H54 (cell line): ENCODE data around the gene NKD1.

ENCODE experiments used
- DNase-seq: peaks from one replicate; pipeline ENCODE4 v3.0.0; 2011; ENCODE audit warnings: low spot score, mixed read lengths; ENCODE audit not compliant: insufficient read length
- FAIRE-seq: peaks from 3 replicates; lab custom pipeline; 2011; peaks lifted over from hg19 to GRCh38; lab: Jason Lieb, UNC
- POLR2A ChIP-seq: IDR thresholded peaks from 2 replicates; pipeline ENCODE4 v1.6.1; 2011; ENCODE audit warnings: low read depth, mild to moderate bottlenecking, low read length

Gene NKD1

GRCh38 chr16:50636753-50637374, 88.7 kb downstream of the NKD1 start:
- TF ChIP-seq POLR2A: no peak
- DNase-seq (no peak), FAIRE-seq (no peak)

- DNase-seq (no peak), FAIRE-seq (no peak)
- no peak for TF ChIP-seq POLR2A
Measured at GRCh38 chr16:50637716-50638602, 89.8 kb downstream of the NKD1 start.

- DNase-seq (no peak), FAIRE-seq (no peak)
- no peak for TF ChIP-seq POLR2A
Measured at GRCh38 chr16:50638816-50639670, 90.8 kb downstream of the NKD1 start.

DNA sequence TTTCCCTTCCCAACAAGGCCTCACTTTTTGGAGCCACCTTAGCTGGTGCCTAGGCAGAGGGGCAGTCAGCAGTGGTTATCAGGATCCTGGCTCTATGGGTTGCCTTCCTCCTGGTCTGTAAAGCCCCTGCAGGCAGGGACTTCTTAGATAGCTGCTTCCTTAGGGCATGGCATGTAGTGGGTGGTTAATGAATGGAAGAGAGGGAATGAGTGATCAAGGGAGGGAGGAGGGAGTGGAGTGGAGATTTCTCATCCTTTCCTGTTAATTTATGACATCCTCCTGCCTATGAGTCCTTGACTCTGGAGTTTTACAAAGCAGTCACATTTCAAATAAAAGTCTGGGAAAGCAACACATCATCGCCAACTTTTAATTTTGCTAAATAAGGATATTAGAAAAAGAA, 92.2 kb downstream of the NKD1 start:
- no peak for DNase-seq
- TF ChIP-seq POLR2A: no peak
- no peak for FAIRE-seq

DNA sequence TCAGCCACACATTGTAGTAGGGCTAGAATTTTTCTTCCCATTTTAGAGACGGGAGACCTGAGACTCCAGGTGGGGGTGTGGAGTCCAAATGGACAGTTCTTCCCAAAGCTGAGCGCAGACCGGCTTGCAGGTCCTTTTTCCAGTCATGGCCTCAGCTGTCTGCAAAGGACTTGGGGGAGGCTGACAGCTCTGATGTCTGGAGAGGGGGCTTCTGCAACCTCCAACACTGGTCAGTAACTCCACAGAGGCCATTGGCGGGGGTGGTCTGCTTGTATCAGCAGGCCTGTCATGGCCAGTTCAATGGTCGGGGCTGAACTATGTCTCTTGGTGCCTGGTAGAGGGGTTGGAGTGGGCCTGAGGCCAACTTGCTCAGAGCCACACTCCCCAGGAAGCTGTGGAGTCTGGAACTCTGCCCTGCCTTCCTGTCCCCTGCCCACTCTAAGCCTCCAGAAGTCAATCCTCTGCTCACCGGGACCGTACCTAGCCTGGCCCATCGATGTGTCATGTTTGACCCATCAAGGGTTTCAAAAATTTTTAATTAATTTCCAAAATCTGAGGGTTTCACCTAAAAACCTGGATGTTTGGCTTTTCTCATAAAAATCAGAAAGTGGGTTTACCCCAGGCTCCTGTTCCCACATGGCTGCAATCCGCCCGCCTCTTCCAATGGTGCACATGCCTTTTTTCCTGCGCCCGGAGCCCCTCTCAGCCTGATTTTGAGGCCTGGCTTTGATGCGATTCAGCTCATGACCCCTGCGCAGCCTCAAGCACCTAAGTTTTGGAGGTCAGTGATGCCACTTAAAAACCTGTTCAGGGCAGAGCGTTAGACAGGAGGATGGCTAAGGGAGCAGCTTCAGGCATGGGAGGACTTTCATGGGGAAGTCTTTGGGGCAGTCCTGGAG, 93.0 kb downstream of the NKD1 start:
- DNase-seq: no peak
- no peak for TF ChIP-seq POLR2A
- no peak for FAIRE-seq

- DNase-seq (no peak), FAIRE-seq (no peak)
- no peak for TF ChIP-seq POLR2A
Measured at GRCh38 chr16:50641818-50642187, 93.6 kb downstream of the NKD1 start.

- no peak for TF ChIP-seq POLR2A
- FAIRE-seq (no peak), DNase-seq (no peak)
Measured at GRCh38 chr16:50642349-50642748, 94.2 kb downstream of the NKD1 start.

DNA sequence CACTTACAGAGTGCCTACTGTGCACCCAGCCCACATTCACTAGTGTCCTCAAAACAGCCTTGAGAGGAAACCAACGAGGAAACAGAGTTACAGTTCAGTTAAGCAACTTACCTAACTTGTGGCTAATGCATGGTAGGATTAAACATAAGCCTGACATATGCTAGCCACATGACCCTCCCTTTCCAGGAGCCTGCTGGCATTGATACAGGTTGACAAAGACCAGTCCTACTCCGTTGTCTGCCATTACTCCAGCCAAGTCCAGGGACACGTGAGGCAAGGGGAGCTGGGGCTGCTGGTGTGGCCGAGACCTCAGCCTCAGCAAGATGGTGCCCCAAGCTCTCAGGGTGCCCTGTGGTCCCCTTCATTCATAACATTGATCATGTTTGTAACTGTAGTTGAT, 95.0 kb downstream of the NKD1 start:
- FAIRE-seq: no peak
- DNase-seq: no peak
- TF ChIP-seq POLR2A: no peak

DNA sequence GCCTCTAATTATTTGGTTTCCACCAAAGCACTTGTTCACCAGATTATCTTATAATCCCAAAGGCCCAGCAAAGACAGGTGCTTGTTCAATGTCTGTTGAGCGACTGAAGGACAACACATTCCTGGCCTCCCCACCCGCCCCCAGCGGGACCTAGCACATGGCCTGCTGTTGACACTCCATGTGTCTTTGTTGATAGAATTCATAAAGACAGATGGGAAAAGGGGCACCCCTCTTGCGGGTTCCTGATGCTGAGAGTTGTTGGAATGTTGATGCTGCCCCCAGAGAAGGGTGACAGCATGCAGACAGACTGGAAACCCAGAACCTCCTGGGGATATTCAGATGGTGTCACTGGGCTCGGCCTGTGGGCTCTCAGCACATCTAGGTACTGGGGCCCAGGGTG, 96.0 kb downstream of the NKD1 start:
- DNase-seq: no peak
- no peak for FAIRE-seq
- TF ChIP-seq POLR2A: no peak

DNA sequence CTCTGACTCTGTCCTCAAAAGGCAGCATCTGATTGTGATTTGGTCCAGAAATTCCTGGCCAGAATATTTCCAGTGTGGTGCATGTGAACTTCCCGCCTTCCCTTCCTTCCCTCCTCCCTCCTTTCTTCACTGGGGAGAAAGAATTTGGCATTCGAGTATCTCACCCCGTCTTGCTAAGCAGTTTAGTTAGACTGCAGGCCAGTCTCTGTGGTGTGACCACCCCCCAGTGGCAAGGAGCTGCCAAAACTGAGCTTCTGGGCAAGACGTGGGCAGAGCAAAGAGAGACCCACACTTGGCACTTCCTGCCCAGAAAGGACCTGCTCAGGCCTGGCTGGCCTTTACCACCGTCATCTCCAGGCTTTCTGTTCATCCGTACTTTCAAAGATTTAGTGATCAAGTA, 96.5 kb downstream of the NKD1 start:
- FAIRE-seq: no peak
- DNase-seq: no peak
- TF ChIP-seq POLR2A: no peak

DNA sequence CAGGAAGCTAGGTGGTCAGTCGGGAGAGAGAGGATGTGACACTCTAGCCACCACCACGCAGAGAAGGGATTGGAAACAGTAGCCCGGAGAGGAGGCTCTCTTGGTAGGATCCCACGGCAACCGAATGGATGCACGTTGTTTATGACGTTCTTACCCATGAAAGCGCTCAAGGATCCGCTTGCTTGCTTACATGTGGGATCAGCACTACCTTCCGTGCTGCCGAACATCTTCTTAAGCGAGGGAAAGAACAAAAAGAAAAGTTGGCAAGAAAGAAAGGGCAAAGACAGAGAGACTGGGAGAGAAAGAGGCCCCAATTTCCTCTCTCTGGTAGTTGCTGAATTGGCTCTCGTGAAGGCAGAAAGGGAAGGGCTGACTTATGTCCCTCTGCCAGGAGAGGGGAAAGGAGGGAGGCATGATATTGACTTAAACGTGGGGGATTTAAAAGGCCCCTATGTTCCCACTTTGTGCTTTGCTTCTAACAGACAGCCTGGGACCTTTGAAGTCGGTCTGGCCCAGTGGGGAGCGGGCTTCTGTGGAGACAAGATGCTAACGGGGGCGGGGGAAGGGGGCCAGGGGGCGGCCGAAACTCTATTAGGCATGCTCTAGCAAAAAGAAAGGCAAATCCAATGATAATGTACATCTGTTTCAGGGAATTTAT, 97.5 kb downstream of the NKD1 start:
- FAIRE-seq: no peak
- DNase-seq: no peak
- no peak for TF ChIP-seq POLR2A

DNA sequence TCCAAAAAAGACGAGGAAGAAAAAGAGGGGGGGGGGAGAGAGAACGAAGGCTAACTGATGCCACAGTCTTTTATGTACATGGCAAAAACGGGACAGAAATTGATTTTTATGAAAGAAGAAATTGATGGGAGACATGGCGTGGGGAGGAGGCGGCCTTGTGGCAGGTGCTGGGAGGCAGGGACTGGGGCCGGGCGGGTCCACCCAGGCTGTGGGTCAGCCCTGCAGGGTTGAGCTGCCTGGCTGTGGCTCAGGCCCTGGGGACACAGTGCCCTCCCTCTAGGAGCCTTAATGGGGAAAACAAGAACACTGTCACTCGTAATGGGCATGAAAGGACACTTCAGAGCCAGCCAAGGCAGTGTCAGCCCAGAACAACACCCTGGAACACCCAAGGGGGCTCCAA, 98.1 kb downstream of the NKD1 start:
- DNase-seq: no peak

More for the DNA sequence above, 98.1 kb downstream of the NKD1 start:
- no peak for TF ChIP-seq POLR2A
- no peak for FAIRE-seq
